VCaP (cell line): ENCODE data around the gene TNFRSF25.
"Not testable (repeated sequence)": the region's sequence is repeated elsewhere in the genome, so short reads cannot be mapped to it uniquely, and the experiment has no call there.

Experiments
- H3K27ac ChIP-seq: fragments of 450-650 bp; 2 replicates; pipeline ENCODE4 v1.5.1; 2017
- TF ChIP-seq, protein P1 (sequence below): fragments of 450-650 bp; conservative IDR thresholded peaks from 2 replicates; pipeline ENCODE4 v1.5.1; 2017; ENCODE audit warnings: mild to moderate bottlenecking, moderate library complexity

The TNFRSF25 gene

DNA sequence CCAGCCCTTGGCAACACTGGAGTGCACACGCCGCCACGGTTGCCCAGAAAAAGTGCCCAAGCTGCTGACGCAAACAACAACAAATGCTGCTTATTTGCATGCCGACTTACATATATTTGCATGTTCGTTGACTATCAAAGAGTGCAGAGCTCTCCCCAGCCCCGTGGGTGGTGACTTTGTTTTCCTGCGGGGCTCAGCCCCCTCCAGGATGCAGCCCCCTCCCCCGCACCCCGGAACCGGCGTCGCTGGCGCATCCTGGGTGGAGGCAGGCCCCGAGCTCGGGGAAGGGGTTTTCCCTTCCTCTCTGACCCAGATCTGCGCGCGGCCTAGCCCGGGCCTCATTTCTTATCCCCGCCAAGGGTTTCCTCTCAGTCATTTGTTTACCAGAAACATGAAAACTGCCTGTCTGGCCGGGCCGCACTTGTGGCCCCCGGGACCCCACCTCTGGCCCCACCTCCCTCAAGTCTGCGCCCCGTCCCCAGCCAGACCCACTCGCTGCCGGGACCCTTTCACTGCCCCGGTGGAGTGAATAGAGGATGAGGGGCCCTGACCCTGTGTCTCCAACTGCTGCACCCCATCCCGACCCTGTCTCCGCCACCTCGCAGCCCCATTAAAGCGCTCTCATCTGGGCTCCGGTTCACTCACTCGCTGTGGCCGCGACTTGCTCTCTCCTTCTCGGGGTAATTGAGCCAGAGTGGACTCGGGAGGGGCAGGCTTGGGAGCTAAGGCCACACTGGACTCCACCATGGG, 5.5 kb downstream of the TNFRSF25 start:
- no peak overlapping the region for H3K27ac ChIP-seq
- TF ChIP-seq, protein P1, sequence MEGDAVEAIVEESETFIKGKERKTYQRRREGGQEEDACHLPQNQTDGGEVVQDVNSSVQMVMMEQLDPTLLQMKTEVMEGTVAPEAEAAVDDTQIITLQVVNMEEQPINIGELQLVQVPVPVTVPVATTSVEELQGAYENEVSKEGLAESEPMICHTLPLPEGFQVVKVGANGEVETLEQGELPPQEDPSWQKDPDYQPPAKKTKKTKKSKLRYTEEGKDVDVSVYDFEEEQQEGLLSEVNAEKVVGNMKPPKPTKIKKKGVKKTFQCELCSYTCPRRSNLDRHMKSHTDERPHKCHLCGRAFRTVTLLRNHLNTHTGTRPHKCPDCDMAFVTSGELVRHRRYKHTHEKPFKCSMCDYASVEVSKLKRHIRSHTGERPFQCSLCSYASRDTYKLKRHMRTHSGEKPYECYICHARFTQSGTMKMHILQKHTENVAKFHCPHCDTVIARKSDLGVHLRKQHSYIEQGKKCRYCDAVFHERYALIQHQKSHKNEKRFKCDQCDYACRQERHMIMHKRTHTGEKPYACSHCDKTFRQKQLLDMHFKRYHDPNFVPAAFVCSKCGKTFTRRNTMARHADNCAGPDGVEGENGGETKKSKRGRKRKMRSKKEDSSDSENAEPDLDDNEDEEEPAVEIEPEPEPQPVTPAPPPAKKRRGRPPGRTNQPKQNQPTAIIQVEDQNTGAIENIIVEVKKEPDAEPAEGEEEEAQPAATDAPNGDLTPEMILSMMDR, result no peak

DNA sequence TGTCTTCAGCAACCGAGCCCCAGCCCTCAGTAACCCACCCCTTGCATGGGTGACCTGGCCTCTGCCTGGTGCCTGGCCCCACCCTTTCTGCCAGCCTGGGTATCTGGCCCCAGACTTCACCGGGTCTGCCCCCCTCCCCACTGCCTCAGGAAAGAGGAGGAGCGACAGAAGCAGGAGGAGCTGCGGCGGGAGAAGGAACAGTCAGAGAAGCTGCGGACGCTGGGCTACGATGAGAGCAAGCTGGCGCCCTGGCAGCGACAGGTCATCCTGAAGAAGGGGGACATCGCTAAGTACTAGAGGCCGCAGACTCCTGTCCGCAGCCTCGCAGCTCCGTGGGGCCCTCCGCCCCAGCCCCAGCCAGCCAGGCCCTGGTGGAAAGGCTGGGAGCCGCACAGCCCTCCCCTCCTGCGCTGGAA, 6.1 kb downstream of the TNFRSF25 start:
- TF ChIP-seq, protein P1, result no peak
- no peak overlapping the region for H3K27ac ChIP-seq

DNA sequence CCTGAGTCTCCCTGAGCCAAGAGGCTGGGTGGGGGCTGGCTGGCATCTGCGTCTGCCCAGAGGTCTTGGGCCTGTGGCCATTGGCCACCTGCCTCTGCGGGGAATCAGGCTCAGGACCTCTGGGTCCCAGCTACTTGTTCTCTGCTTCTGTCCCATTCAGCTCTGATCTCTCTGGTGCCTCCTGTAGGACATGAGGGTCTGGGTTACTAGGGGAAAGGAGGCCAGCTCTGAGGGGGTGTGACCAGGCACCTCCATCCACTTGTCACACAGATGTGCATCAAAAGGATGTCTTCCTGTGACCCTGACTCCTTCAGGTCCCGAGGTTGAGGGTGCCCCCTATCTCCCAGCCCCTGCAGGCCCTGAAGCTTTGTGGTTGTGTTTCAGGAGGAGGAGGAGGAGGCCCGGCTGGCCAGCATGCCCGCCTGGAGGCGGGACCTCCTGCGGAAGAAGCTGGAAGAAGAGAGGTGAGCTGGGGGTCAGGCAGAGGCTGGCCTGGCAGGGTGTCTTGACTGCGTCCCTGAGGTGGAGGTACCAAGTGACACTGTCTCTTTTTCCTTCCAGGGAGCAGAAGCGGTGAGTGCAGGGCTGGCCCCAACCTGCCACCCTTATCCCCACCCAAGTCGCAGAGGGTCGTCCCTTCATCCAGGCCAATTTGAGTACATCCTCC, 9.0 kb downstream of the TNFRSF25 start:
- H3K27ac ChIP-seq, result no peak overlapping the region
- TF ChIP-seq, protein P1, result no peak

DNA sequence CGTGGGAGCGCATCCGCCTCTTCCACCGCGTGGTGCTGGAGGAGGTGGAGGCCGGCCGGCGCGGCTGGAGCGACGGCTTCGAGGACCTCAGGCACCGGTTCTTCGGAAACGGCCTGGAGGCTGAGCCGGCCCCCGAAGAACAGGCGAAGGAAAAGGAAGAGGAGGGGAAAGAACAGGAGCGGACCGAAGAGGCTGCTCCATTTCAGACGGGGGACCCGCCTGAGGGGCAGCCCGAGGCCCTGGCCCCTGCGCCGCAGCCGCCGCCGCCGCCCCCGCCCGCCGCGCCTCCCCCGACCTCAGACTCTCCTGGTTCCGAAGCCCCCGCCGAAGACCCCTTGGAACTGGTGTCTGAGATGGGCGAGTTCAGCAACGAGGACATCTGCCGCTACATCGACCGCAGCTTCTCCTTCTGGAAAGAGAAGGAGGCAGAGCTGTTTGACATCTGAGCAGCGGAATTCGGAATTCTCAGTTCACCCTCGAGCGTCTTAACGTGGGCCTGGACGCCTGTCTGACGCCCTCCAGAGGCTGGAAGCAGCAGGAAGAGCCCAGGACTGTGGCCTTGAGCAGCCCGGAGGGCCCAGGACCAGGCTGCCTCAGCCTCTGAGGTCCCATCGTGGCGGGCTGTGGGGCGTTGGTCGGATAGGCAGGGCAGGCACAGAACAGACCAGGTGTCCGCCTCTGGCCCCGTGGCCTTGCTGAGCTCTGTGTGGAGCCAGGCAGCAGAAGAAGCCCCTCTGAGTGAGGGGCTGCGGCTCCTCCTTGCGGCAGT, 10.0 kb downstream of the TNFRSF25 start:
- H3K27ac ChIP-seq, result not testable (repeated sequence)

DNA sequence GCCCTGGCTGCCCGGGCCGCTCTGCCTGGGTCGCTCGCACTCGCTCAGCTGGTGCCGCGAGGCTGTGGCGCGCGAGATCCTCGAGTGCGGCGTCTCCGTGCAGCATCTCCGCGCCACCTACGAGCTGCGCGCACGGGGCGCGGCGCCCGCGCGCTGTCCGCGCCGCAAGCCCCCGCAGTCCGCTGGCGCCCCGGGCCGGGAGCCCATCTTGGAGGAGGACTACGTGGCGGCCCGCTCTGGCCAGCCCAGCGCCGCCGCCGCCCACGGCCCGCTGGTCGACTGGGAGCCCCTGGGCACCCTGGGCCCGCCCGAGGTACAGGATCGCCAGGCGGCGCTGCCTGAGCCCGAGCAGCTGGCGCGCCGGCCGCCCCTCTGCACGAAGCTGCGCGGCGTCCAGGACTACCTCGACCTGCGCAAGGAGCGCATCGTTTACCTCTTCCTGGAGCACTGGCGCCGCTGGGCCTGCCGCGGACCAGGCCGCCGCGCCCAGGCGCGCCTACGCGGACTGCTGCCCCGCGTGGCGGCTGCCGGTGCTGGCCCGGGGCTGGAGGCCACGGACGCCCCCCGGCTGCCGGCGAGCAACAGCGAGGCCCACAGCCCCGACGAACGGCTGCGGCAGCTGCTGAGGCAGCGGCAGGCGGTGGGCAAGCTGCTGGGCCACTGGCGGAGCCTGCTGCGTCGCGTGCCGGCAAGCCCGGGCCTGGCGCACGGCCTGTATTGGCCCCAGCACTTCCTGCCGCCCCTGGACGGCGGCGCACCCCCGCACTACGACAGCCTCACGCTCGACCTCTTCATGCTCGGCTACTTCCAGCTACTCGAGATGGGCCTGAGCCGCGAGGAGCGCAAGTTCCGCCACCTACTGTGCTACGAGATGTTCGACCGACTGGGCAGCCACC, 10.9 kb downstream of the TNFRSF25 start:
- TF ChIP-seq, protein P1, result peak; percentile 68
- no peak overlapping the region for H3K27ac ChIP-seq

DNA sequence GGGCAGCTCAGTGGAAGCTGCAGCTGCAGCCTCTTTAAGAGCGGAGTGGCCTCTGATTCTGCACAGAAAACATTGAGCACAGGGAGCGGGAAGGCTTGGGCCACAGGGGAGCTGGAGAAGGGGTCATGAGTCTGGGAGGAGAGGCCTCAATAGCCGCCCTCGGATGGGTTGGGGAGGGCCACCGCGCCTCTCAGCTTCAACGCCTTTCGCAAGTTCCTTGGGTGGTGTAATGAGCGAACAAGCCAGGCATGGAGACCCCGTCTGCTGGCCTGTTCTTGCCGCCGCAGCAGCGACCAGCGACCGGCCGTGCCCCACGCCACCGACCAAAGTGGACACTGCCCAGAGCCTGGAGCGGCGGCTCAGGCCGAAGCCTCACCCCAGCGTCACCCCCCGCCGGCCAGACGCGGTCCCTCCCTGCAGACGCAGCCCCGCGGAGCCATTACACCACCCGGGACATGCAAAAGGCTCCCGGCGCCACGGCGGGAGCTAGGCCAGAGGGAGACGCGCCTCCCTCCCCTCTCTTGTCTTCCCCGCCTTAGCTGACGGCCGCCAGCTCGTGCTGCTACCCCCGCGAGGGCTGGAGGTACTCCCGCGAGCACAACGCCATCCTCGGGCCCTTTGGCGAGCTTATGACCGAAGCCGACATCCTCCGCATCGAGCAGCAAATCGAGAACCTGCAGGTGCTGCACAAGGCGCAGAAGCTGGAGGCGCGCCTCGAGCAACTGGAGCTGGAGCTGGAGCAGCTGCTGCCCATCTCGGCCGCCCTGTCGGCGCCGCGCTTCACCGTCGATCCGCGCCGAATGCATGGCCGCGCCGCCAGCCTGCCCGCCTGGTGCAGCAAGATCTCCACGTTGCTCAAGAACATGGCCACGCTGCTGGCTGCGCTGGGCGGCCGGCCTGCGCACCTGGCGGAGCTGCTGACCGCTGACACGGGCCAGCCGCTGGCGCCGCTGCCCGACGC, 11.8 kb downstream of the TNFRSF25 start:
- not testable (repeated sequence) for H3K27ac ChIP-seq

DNA sequence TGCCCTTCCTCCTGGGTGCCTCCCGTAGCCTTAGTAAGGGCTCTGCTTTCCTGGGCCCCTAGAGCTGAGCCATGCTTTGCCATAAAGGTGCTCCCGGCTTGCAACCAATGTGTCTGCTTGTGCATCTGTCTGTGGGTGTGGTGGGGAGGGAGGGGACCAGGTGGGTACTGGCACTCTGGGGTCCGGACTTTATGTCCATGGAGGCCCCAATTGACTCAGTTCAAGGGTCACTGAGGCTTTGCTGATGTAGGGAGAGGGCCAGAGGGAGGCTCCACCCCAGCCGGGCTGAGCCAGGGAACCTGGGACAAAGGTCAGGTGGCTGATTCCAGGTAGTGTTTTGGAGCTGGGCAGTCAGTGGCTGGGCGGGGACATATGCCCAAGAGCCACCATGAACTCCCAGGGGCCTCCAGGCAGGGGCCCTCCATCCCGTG, 15.0 kb downstream of the TNFRSF25 start:
- TF ChIP-seq, protein P1, result no peak
- H3K27ac ChIP-seq, result no peak overlapping the region

DNA sequence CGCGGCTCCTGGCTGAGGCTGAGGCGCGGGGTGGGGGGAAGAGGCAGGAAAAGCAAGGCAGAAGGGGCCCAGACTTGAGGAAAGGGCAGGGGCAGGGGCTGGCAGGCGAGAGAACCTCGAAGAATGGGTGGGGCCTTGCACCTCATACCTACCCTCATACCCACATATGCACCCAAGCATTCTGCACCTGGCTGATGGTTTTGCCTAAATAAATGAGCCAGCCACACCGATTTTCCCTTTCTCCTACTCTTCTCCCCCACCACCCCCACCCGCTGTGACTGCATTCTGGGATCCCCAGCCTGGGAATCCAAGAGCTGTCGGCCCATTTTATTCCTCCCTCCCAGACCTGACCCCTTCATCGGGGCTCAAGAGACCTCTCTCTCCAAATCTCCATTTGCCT, 15.5 kb downstream of the TNFRSF25 start:
- H3K27ac ChIP-seq, result not testable (repeated sequence)
